Measurements from ENCODE around the gene LCA5.
"Not testable (repeated sequence)": the region's sequence is repeated elsewhere in the genome, so short reads cannot be mapped to it uniquely, and the experiment has no call there.

Gene LCA5

GRCh38 chr6:79463621-79464050, 73.6 kb downstream of the LCA5 start:
- DNase-seq: no peak

GRCh38 chr6:79461205-79461604, 76.0 kb downstream of the LCA5 start:
- DNase-seq: no peak

GRCh38 chr6:79455446-79455845, 81.8 kb downstream of the LCA5 start:
- DNase-seq: no peak

GRCh38 chr6:79453558-79454042, 83.6 kb downstream of the LCA5 start:
- no peak for DNase-seq

- DNase-seq: no peak
Observed at GRCh38 chr6:79450984-79451383, 86.2 kb downstream of the LCA5 start.

- no peak for DNase-seq
Observed at GRCh38 chr6:79446006-79446405, 91.2 kb downstream of the LCA5 start.

GRCh38 chr6:79443876-79444275, 93.4 kb downstream of the LCA5 start:
- not testable (repeated sequence) for DNase-seq

- no peak for DNase-seq
Observed at GRCh38 chr6:79441192-79441591, 96.0 kb downstream of the LCA5 start.

- no peak for DNase-seq
Observed at GRCh38 chr6:79440598-79440997, 96.6 kb downstream of the LCA5 start.

- no peak for DNase-seq
Observed at GRCh38 chr6:79438030-79438429, 99.2 kb downstream of the LCA5 start.

- no peak for DNase-seq
Observed at GRCh38 chr6:79436241-79436640, 101.0 kb downstream of the LCA5 start.

- DNase-seq: no peak
Observed at GRCh38 chr6:79435746-79436145, 101.5 kb downstream of the LCA5 start.

All from activated CD4-positive, CD25-positive, alpha-beta regulatory T cell (primary cell).